ENCODE results near the gene GSDMA.
A peak's percentile ranks its signal among the peaks of the same experiment; 100 is the strongest.

The GSDMA gene

GRCh38 chr17:39962642-39963220 lies at the start of gene GSDMA:
GSDMA (plus strand) TSS chr17:39963004; CDS start chr17:39965688, 2,684 bp downstream.
- DNase-seq (ENCODE audit: low read depth in 1 of 2, low spot score in 1 of 2): no peak

- no peak for DNase-seq (ENCODE audit: low read depth in 1 of 2, low spot score in 1 of 2)
These were observed 48.8 kb upstream of the GSDMA start for GRCh38 chr17:39913989-39914388.

GRCh38 chr17:39915559-39915958 lies 47.2 kb upstream of the GSDMA start:
- no peak for DNase-seq (ENCODE audit: low read depth in 1 of 2, low spot score in 1 of 2)

GRCh38 chr17:39916918-39917317 lies 45.9 kb upstream of the GSDMA start:
- DNase-seq (ENCODE audit: low read depth in 1 of 2, low spot score in 1 of 2): no peak

GRCh38 chr17:39919087-39919683 lies 43.6 kb upstream of the GSDMA start:
- no peak for DNase-seq (ENCODE audit: low read depth in 1 of 2, low spot score in 1 of 2)

GRCh38 chr17:39920218-39921210 lies 42.3 kb upstream of the GSDMA start:
- DNase-seq (ENCODE audit: low read depth in 1 of 2, low spot score in 1 of 2): peak in 1 of 2 donors; percentile 23

- no peak for DNase-seq (ENCODE audit: low read depth in 1 of 2, low spot score in 1 of 2)
These were observed 41.5 kb upstream of the GSDMA start for GRCh38 chr17:39921323-39921722.

- DNase-seq (ENCODE audit: low read depth in 1 of 2, low spot score in 1 of 2): no peak
These were observed 40.8 kb upstream of the GSDMA start for GRCh38 chr17:39922006-39922405.

- no peak for DNase-seq (ENCODE audit: low read depth in 1 of 2, low spot score in 1 of 2)
These were observed 39.6 kb upstream of the GSDMA start for GRCh38 chr17:39923230-39923629.

GRCh38 chr17:39923836-39924690 lies 38.7 kb upstream of the GSDMA start:
- DNase-seq (ENCODE audit: low read depth in 1 of 2, low spot score in 1 of 2): no peak

GRCh38 chr17:39924691-39925055 lies 38.1 kb upstream of the GSDMA start:
- DNase-seq (ENCODE audit: low read depth in 1 of 2, low spot score in 1 of 2): no peak

- DNase-seq (ENCODE audit: low read depth in 1 of 2, low spot score in 1 of 2): no peak
These were observed 37.3 kb upstream of the GSDMA start for GRCh38 chr17:39925282-39926134.

GRCh38 chr17:39926135-39926587 lies 36.6 kb upstream of the GSDMA start:
- no peak for DNase-seq (ENCODE audit: low read depth in 1 of 2, low spot score in 1 of 2)

GRCh38 chr17:39926588-39927100 lies 36.2 kb upstream of the GSDMA start:
- peak; percentile 31 to 38 for DNase-seq (ENCODE audit: low read depth in 1 of 2, low spot score in 1 of 2)

GRCh38 chr17:39927101-39927928 lies 35.5 kb upstream of the GSDMA start, which contains the start of the genes LRRC3C and ORMDL3:
LRRC3C (plus strand) TSS chr17:39927732; CDS start chr17:39941524, 13,792 bp downstream.
ORMDL3 (minus strand) TSS chr17:39927601; CDS start chr17:39924203, 3,398 bp downstream.
- DNase-seq (ENCODE audit: low read depth in 1 of 2, low spot score in 1 of 2): peak; percentile 78 to 86

GRCh38 chr17:39927929-39928857 lies 34.6 kb upstream of the GSDMA start:
- no peak for DNase-seq (ENCODE audit: low read depth in 1 of 2, low spot score in 1 of 2)

- no peak for DNase-seq (ENCODE audit: low read depth in 1 of 2, low spot score in 1 of 2)
These were observed 33.8 kb upstream of the GSDMA start for GRCh38 chr17:39928858-39929645.

Measured in activated T-helper 1 cell treated with anti-CD3 and anti-CD28 coated beads, Interleukin-2, amount 50 U/mL, for 16 hours (primary cell).